ENCODE data around the gene TREM1. TPM values are rescaled to one million over a fixed set of nuclear protein-coding genes. Genes with fewer than 3 reads are reported as not detected.
"Not testable (repeated sequence)": the region's sequence is repeated elsewhere in the genome, so short reads cannot be mapped to it uniquely, and the experiment has no call there.

The TREM1 gene
- total RNA-seq, 2 donors from 2014 or later, result 1.4 TPM; not detected in 1

DNA sequence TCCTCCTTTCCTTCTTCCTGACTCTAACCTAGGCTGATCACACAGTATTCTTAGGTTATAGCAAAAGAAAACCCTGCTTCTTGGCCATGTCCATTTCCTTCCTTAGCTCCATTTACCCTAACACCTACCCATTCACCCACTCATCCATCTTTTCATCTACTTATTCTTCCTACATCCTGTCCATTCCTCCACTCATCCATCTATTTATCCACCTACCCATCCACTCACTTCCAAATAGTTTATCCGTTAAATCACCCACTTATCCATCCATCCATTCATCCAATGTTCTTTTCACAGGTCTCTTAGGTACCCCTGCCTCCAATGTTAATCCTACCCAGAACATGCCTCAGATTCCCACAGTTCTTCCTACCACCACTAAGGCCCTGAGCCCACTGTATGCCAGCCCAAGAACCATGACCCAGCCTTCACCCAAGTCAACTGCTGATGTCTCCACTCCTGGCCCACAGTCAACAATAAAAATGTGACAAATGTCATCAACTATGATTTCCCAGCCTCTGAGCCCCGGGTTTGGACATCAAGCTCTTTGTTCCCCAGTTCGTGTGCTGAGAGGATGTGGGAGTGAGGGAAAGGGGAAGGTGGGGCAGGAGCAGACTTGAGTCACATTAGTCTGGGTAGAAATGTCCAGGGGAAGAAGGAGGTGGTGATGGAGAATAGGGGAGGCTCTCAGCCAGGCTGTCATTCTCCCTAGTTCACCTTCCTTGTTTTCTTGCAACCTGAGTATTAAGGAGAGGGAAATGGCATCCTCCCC lies 33.9 kb downstream of the TREM1 start:
- intact Hi-C loops (cut with DNase I), result no loop called here
- H3K36me3 ChIP-seq, result no peaks in the 10 kb centered on the region
- H3K9ac ChIP-seq (ENCODE audit: low read depth in 2 of 2, low read length in 2 of 2), result no peak overlapping the region
- DNase-seq, result no peak
- no peak overlapping the region for H3K27ac ChIP-seq
- H3K27me3 ChIP-seq, result no peaks in the 10 kb centered on the region
- TF ChIP-seq, protein P1, sequence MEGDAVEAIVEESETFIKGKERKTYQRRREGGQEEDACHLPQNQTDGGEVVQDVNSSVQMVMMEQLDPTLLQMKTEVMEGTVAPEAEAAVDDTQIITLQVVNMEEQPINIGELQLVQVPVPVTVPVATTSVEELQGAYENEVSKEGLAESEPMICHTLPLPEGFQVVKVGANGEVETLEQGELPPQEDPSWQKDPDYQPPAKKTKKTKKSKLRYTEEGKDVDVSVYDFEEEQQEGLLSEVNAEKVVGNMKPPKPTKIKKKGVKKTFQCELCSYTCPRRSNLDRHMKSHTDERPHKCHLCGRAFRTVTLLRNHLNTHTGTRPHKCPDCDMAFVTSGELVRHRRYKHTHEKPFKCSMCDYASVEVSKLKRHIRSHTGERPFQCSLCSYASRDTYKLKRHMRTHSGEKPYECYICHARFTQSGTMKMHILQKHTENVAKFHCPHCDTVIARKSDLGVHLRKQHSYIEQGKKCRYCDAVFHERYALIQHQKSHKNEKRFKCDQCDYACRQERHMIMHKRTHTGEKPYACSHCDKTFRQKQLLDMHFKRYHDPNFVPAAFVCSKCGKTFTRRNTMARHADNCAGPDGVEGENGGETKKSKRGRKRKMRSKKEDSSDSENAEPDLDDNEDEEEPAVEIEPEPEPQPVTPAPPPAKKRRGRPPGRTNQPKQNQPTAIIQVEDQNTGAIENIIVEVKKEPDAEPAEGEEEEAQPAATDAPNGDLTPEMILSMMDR (IDR thresholded peaks at IDR 0.05), result no peak
- H3K4me1 ChIP-seq, result no peaks in the 10 kb centered on the region
- H3K4me3 ChIP-seq, result no peak overlapping the region
- H3K9me3 ChIP-seq, result no peaks in the 10 kb centered on the region

DNA sequence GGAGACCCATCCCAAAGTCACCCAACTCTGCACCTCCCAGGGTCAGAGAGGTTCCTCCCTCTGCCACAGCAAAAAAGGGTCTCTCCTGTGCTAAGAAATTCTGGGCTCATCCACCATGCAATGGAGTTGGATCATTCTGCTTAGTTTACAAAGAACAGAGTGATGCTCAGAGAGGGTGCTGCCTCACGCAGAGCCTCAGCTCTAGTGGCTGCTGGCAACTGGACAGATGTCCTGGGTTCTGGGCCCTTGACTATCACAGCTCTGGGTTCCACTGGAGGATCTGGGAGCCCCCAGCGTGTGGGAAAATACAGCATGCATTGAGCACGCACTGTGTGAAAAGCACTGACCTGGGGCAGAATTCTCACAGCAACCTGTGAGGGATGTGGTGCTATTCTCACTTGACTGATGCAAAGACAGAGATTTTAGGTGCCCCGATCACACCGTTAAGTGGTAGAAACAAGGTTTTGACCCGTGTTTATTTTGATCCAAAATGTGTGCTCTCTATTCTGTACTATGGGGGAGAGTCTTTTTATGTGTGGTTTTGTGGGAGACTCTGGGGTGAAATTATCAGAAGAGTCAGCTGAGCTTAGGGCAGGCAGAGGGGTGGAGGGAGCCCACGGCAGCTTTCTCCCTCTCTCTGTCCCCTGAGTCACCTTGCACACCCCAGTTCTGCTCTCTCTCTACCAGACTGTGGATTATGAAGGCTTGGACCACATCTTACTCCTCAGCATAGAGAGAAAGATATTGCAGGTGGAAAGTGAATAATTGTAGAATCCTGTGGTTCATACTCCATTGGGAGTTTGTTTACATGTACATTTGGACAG lies 38.4 kb downstream of the TREM1 start:
- TF ChIP-seq, protein P1 (IDR thresholded peaks at IDR 0.05), result no peak
- intact Hi-C loops (cut with DNase I), result no loop called here
- DNase-seq, result no peak
- no peaks in the 10 kb centered on the region for H3K4me1 ChIP-seq
- H3K9ac ChIP-seq (ENCODE audit: low read depth in 2 of 2, low read length in 2 of 2), result no peak overlapping the region
- H3K27ac ChIP-seq, result no peak overlapping the region
- H3K9me3 ChIP-seq, result no peaks in the 10 kb centered on the region
- H3K36me3 ChIP-seq, result no peaks in the 10 kb centered on the region
- H3K4me3 ChIP-seq, result no peak overlapping the region
- H3K27me3 ChIP-seq, result no peaks in the 10 kb centered on the region

DNA sequence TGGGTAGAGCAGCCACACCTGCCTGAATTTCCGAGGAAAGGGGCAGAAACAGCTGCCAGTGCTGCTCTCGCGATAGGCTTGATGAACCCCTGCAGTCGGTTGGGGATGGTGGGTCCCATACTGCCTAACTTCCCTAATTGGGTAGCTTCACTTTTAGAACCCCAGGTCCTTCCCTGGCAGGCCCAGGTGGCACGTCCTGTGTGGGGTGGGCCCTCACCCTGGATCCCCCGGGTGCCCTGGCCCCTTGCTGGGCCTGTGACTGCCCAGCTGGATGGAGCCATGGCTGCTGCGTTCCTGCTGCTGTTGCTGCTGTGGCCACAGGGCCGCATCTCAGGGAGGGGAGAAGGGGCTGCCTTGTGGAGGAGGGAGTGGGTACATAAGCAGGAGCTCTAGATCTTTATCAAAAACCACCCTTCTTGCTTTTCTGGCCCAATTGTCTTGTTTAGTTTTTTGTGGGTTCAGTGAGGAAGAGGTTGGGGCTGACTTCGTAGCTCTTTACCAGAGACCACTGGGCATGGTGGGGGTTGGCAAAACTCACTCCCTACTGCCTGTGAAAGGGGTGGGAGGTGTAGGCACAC lies 39.1 kb downstream of the TREM1 start:
- DNase-seq, result no peak
- H3K36me3 ChIP-seq, result no peaks in the 10 kb centered on the region
- no peaks in the 10 kb centered on the region for H3K4me1 ChIP-seq
- H3K4me3 ChIP-seq, result no peak overlapping the region
- TF ChIP-seq, protein P1 (IDR thresholded peaks at IDR 0.05), result no peak
- intact Hi-C loops (cut with DNase I), result no loop called here
- no peaks in the 10 kb centered on the region for H3K9me3 ChIP-seq
- no peak overlapping the region for H3K9ac ChIP-seq (ENCODE audit: low read depth in 2 of 2, low read length in 2 of 2)
- no peak overlapping the region for H3K27ac ChIP-seq
- no peaks in the 10 kb centered on the region for H3K27me3 ChIP-seq

DNA sequence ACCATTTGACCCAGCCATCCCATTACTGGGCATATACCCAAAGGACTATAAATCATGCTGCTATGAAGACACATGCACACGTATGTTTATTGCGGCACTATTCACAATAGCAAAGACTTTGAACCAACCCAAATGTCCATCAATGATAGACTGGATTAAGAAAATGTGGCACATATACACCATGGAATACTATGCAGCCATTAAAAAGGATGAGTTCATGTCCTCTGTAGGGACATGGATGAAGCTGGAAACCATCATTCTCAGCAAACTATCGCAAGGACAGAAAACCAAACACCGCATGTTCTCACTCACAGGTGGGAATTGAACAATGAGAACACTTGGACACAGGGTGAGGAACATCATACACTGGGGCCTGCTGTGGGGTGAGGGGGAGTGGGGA lies 40.0 kb downstream of the TREM1 start:
- H3K4me3 ChIP-seq; H3K36me3 ChIP-seq; intact Hi-C loops (cut with DNase I); H3K9me3 ChIP-seq; DNase-seq; H3K9ac ChIP-seq (ENCODE audit: low read depth in 2 of 2, low read length in 2 of 2); H3K27ac ChIP-seq; H3K4me1 ChIP-seq; H3K27me3 ChIP-seq: not testable (repeated sequence)

DNA sequence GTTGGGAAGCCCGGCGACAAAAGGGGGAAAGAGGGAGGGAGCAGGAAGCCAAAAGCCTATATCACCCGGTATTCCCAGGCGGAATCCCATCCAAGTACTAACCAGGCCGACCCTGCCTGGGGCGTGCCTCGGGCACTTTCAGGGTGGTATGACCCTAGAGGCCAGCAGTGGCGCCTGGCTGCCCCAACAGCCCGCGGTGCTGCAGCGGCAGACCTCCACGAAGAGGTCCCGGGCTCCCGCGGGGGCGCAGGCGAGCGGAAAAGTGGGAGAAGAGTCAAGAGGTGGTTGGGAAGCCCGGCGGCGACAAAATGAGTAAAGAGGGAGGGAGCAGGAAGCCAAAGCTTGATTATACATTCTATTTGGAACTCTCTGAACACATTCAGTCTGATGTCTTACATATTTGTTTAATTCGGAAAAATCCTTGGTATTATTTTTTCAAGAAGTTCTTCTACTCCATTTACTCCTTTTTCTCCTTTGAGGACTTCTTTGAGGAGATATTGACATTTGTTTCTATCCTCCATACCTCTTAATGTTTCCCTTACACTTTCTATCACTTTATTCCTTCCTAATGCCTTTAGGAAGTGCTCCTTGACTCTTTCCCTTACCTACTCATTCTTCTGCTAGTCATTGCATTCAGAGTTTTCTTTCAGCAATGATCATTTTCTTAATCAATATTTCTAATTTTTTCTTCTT lies 46.9 kb downstream of the TREM1 start:
- Histone ChIP-seq H3K9me3 (no peaks in the 10 kb centered on the region), H3K27ac (no peak overlapping the region), H3K9ac (ENCODE audit: low read depth in 2 of 2, low read length in 2 of 2) (no peak overlapping the region), H3K4me1 (no peaks in the 10 kb centered on the region), H3K36me3 (no peaks in the 10 kb centered on the region), H3K27me3 (peaks cover 12% of the 10 kb centered on the region), H3K4me3 (no peak overlapping the region)
- intact Hi-C loops (cut with DNase I), result no loop called here
- DNase-seq, result peak; percentile 4
- TF ChIP-seq, protein P1 (IDR thresholded peaks at IDR 0.05), result no peak
